Endothelial cell of hepatic sinusoid (primary cell): Measurements from ENCODE around the gene PSMD6.

ENCODE experiments used
- in situ Hi-C: cut with HindIII; loops from 2 replicates; pipeline ENCODE4 v1.10.0; 2017; ENCODE audit warnings: low sequenced_read_pairs

Gene PSMD6

GRCh38 chr3:64023187-64023860 lies at the start of gene PSMD6:
Gene PSMD6 (minus strand): TSS chr3:64023494. CDS start chr3:64023419, 75 bp downstream.
- in situ Hi-C loops: no loop called here

- in situ Hi-C loops: no loop called here
Observed at GRCh38 chr3:64072126-64072525, 48.8 kb upstream of the PSMD6 start.

- in situ Hi-C loops: no loop called here
Observed at GRCh38 chr3:64070704-64071103, 47.4 kb upstream of the PSMD6 start.

- in situ Hi-C loops: no loop called here
Observed at GRCh38 chr3:64067506-64068346, 44.4 kb upstream of the PSMD6 start.

GRCh38 chr3:64064804-64065203 lies 41.5 kb upstream of the PSMD6 start:
- in situ Hi-C loops: no loop called here

GRCh38 chr3:64063983-64064438 lies 40.7 kb upstream of the PSMD6 start:
- in situ Hi-C loops: no loop called here

GRCh38 chr3:64063207-64063982 lies 40.1 kb upstream of the PSMD6 start:
- in situ Hi-C loops: no loop called here

- in situ Hi-C loops: no loop called here
Observed at GRCh38 chr3:64061628-64062027, 38.3 kb upstream of the PSMD6 start.

- in situ Hi-C loops: no loop called here
Observed at GRCh38 chr3:64059484-64060175, 36.3 kb upstream of the PSMD6 start.

GRCh38 chr3:64058566-64058965 lies 35.3 kb upstream of the PSMD6 start:
- in situ Hi-C loops: no loop called here

GRCh38 chr3:64057231-64057630 lies 33.9 kb upstream of the PSMD6 start:
- in situ Hi-C loops: no loop called here

GRCh38 chr3:64056606-64057180 lies 33.4 kb upstream of the PSMD6 start:
- in situ Hi-C loops: no loop called here

GRCh38 chr3:64055076-64055475 lies 31.8 kb upstream of the PSMD6 start:
- in situ Hi-C loops: no loop called here

GRCh38 chr3:64054488-64054887 lies 31.2 kb upstream of the PSMD6 start:
- in situ Hi-C loops: no loop called here

GRCh38 chr3:64053581-64053980 lies 30.3 kb upstream of the PSMD6 start:
- in situ Hi-C loops: no loop called here

- in situ Hi-C loops: no loop called here
Observed at GRCh38 chr3:64053117-64053516, 29.8 kb upstream of the PSMD6 start.

- in situ Hi-C loops: loop anchor here (5.0 kb wide), 1 partner anchor 422 kb away; no protein-coding TSS in a partner anchor
Observed at GRCh38 chr3:64049832-64050231, 26.5 kb upstream of the PSMD6 start.

GRCh38 chr3:64049136-64049535 lies 25.8 kb upstream of the PSMD6 start:
- in situ Hi-C loops: loop anchor here (5.0 kb wide), 1 partner anchor 423 kb away; no protein-coding TSS in a partner anchor

GRCh38 chr3:64048631-64049061 lies 25.4 kb upstream of the PSMD6 start:
- in situ Hi-C loops: loop anchor here (5.0 kb wide), 1 partner anchor 424 kb away; no protein-coding TSS in a partner anchor

- in situ Hi-C loops: loop anchor here (5.0 kb wide), 1 partner anchor 425 kb away; no protein-coding TSS in a partner anchor
Observed at GRCh38 chr3:64047787-64048186, 24.5 kb upstream of the PSMD6 start.
